Measurements from ENCODE around the gene TST. TPM values are rescaled to one million over a fixed set of nuclear protein-coding genes. Genes with fewer than 3 reads are reported as not detected.

The TST gene
- total RNA-seq, 4 donors from 2014 or later: 42.2 to 66.5 (median 51.9) TPM

- H3K27ac ChIP-seq: peak overlapping the region; percentile 85 to 99 (median 92)
- no peaks in the 10 kb centered on the region for H3K9me3 ChIP-seq
- TF ChIP-seq POLR2A (IDR thresholded peaks at IDR 0.05): no peak
- TF ChIP-seq CTCF (IDR thresholded peaks at IDR 0.05 in 4 of 5, conservative IDR thresholded peaks at IDR 0.05 in 1 of 5): no peak
- H3K36me3 ChIP-seq: no peaks in the 10 kb centered on the region
- H3K27me3 ChIP-seq: no peaks in the 10 kb centered on the region
- intact Hi-C loops (cut with DNase I; ENCODE audit: low total_unique reads): loop anchor here (2.0 kb wide), 1 partner anchor 39 kb away; no protein-coding TSS in a partner anchor
- in situ Hi-C loops (cut with MboI; ENCODE audit: low sequenced_read_pairs in 4 of 4): no loop called here
- peaks cover 23 to 33% of the 10 kb centered on the region in 2 donors for H3K4me1 ChIP-seq
- H3K4me3 ChIP-seq: peak overlapping the region; percentile 74 to 85 (median 78)
- peak in 1 of 2 donors; percentile 28 for DNase-seq
- ATAC-seq: peak in 1 of 2 donors; percentile 16
Observed at GRCh38 chr22:37018086-37018814, 997 bp downstream of the TST start.

- no peak overlapping the region for H3K4me3 ChIP-seq
- no peak for ATAC-seq
- in situ Hi-C loops (cut with MboI; ENCODE audit: low sequenced_read_pairs in 4 of 4): no loop called here
- H3K27me3 ChIP-seq: no peaks in the 10 kb centered on the region
- intact Hi-C loops (cut with DNase I; ENCODE audit: low total_unique reads): no loop called here
- H3K9me3 ChIP-seq: no peaks in the 10 kb centered on the region
- H3K4me1 ChIP-seq: peaks cover 27 to 29% of the 10 kb centered on the region in 2 donors
- DNase-seq: no peak
- H3K36me3 ChIP-seq: no peaks in the 10 kb centered on the region
- no peak overlapping the region for H3K27ac ChIP-seq
- TF ChIP-seq CTCF (IDR thresholded peaks at IDR 0.05 in 4 of 5, conservative IDR thresholded peaks at IDR 0.05 in 1 of 5) (no peak), POLR2A (IDR thresholded peaks at IDR 0.05) (no peak)
Observed at GRCh38 chr22:37017356-37017755, 1.9 kb downstream of the TST start.

- ATAC-seq: no peak
- H3K4me3 ChIP-seq: no peak overlapping the region
- H3K27ac ChIP-seq: no peak overlapping the region
- in situ Hi-C loops (cut with MboI; ENCODE audit: low sequenced_read_pairs in 4 of 4) (no loop called here), intact Hi-C loops (cut with DNase I; ENCODE audit: low total_unique reads) (no loop called here)
- TF ChIP-seq CTCF (IDR thresholded peaks at IDR 0.05 in 4 of 5, conservative IDR thresholded peaks at IDR 0.05 in 1 of 5): no peak
- no peak for TF ChIP-seq POLR2A (IDR thresholded peaks at IDR 0.05)
- H3K9me3 ChIP-seq: no peaks in the 10 kb centered on the region
- DNase-seq: no peak
- H3K4me1 ChIP-seq: peaks cover 29 to 32% of the 10 kb centered on the region in 2 donors
- H3K36me3 ChIP-seq: no peaks in the 10 kb centered on the region
- no peaks in the 10 kb centered on the region for H3K27me3 ChIP-seq
Observed at GRCh38 chr22:37016134-37016910, 2.9 kb downstream of the TST start.

GRCh38 chr22:37015587-37015878 lies 3.7 kb downstream of the TST start:
- no peak for TF ChIP-seq POLR2A (IDR thresholded peaks at IDR 0.05)
- H3K9me3 ChIP-seq: no peaks in the 10 kb centered on the region
- intact Hi-C loops (cut with DNase I; ENCODE audit: low total_unique reads) (no loop called here), in situ Hi-C loops (cut with MboI; ENCODE audit: low sequenced_read_pairs in 4 of 4) (no loop called here)
- ATAC-seq (no peak), DNase-seq (no peak)
- no peaks in the 10 kb centered on the region for H3K36me3 ChIP-seq
- no peak overlapping the region for H3K4me3 ChIP-seq
- H3K4me1 ChIP-seq: peaks cover 24 to 32% of the 10 kb centered on the region in 2 donors
- no peaks in the 10 kb centered on the region for H3K27me3 ChIP-seq
- H3K27ac ChIP-seq: no peak overlapping the region

- no peaks in the 10 kb centered on the region for H3K27me3 ChIP-seq
- peaks cover 28 to 32% of the 10 kb centered on the region in 2 donors for H3K4me1 ChIP-seq
- intact Hi-C loops (cut with DNase I; ENCODE audit: low total_unique reads): no loop called here
- TF ChIP-seq CTCF (IDR thresholded peaks at IDR 0.05 in 4 of 5, conservative IDR thresholded peaks at IDR 0.05 in 1 of 5) (no peak), POLR2A (IDR thresholded peaks at IDR 0.05) (no peak)
- in situ Hi-C loops (cut with MboI; ENCODE audit: low sequenced_read_pairs in 4 of 4): no loop called here
- DNase-seq (no peak), ATAC-seq (no peak)
- no peak overlapping the region for H3K4me3 ChIP-seq
- no peak overlapping the region for H3K27ac ChIP-seq
- H3K9me3 ChIP-seq: no peaks in the 10 kb centered on the region
- H3K36me3 ChIP-seq: no peaks in the 10 kb centered on the region
Observed at GRCh38 chr22:37014835-37015586, 4.2 kb downstream of the TST start.

Measured in gastrocnemius medialis (tissue), 4 donors.